ENCODE data around the gene THSD4. TPM values are rescaled to one million over a fixed set of nuclear protein-coding genes. Genes with fewer than 3 reads are reported as not detected.

The THSD4 gene
- polyA plus RNA-seq, 1 donor (not counting 4 experiments of a cell fraction or from before 2014, with no cell fraction given): 24.5 TPM

- Histone ChIP-seq H3K79me2 (ENCODE audit: control insufficient read depth, insufficient read depth, low read length) (no peaks in the 10 kb centered on the region), H3K4me1 (ENCODE audit: control insufficient read depth, extremely low read depth, insufficient read depth, low read length) (peaks cover 61% of the 10 kb centered on the region), H3K9ac (ENCODE audit: control insufficient read depth, extremely low read depth, insufficient read depth, low read length) (peak overlapping the region; percentile 0), H3K27me3 (ENCODE audit: control insufficient read depth, extremely low read depth, insufficient read depth, low read length) (no peaks in the 10 kb centered on the region), H4K20me1 (ENCODE audit: control insufficient read depth, extremely low read depth, insufficient read depth, low read length) (no peaks in the 10 kb centered on the region), H3K9me3 (ENCODE audit: control insufficient read depth, low read depth, low read length) (no peaks in the 10 kb centered on the region), H3K9me1 (ENCODE audit: control insufficient read depth, extremely low read depth, insufficient read depth, low read length) (no peaks in the 10 kb centered on the region), H2AFZ (ENCODE audit: control insufficient read depth, low read length) (peak overlapping the region; percentile 1), H3K36me3 (ENCODE audit: control insufficient read depth in 2 of 2, extremely low read depth in 1 of 2, insufficient read depth in 2 of 2, low read length in 2 of 2) (peaks cover 0 to 3% of the 10 kb centered on the region in 2 experiments), H3K27ac (ENCODE audit: control insufficient read depth, insufficient read depth, low read length) (peak overlapping the region; percentile 72), H3K4me3 (ENCODE audit: control insufficient read depth in 2 of 3, extremely low read depth in 1 of 3, insufficient read depth in 2 of 3, low read depth in 1 of 3, low read length in 3 of 3) (peak overlapping the region in 1 of 3 experiments; percentile 8), H3K4me2 (ENCODE audit: control insufficient read depth, extremely low read depth, insufficient read depth, low read depth, low read length) (peak overlapping the region; percentile 54)
- dilution Hi-C loops (cut with MboI; ENCODE audit: extremely low pct_ligation_motif_present, low sequenced_read_pairs): no loop called here
- TF ChIP-seq CTCF (optimal IDR thresholded peaks at IDR 0.05 in 1 of 3, IDR thresholded peaks at IDR 0.05 in 1 of 3, conservative IDR thresholded peaks at IDR 0.05 in 1 of 3; ENCODE audit: extremely low read depth in 1 of 3, insufficient read depth in 2 of 3, low read length in 3 of 3) (no peak), EZH2 (IDR thresholded peaks at IDR 0.05; ENCODE audit: low read length) (no peak)
- DNase-seq (ENCODE audit: low read depth, low spot score) (no peak), FAIRE-seq (peak; percentile 77)
These were observed 447.0 kb downstream of the THSD4 start for GRCh38 chr15:71562251-71562650.

GRCh38 chr15:71564217-71564616 is 448.9 kb downstream of the THSD4 start:
- no peaks in the 10 kb centered on the region for H4K20me1 ChIP-seq (ENCODE audit: control insufficient read depth, extremely low read depth, insufficient read depth, low read length)
- H3K27ac ChIP-seq (ENCODE audit: control insufficient read depth, insufficient read depth, low read length): no peak overlapping the region
- no peak for TF ChIP-seq CTCF (optimal IDR thresholded peaks at IDR 0.05 in 1 of 3, IDR thresholded peaks at IDR 0.05 in 1 of 3, conservative IDR thresholded peaks at IDR 0.05 in 1 of 3; ENCODE audit: extremely low read depth in 1 of 3, insufficient read depth in 2 of 3, low read length in 3 of 3)
- no peaks in the 10 kb centered on the region for H3K79me2 ChIP-seq (ENCODE audit: control insufficient read depth, insufficient read depth, low read length)
- no peak overlapping the region for H3K9ac ChIP-seq (ENCODE audit: control insufficient read depth, extremely low read depth, insufficient read depth, low read length)
- H3K9me3 ChIP-seq (ENCODE audit: control insufficient read depth, low read depth, low read length): no peaks in the 10 kb centered on the region
- dilution Hi-C loops (cut with MboI; ENCODE audit: extremely low pct_ligation_motif_present, low sequenced_read_pairs): no loop called here
- H3K36me3 ChIP-seq (ENCODE audit: control insufficient read depth in 2 of 2, extremely low read depth in 1 of 2, insufficient read depth in 2 of 2, low read length in 2 of 2): peaks cover 0 to 3% of the 10 kb centered on the region in 2 experiments
- H3K4me1 ChIP-seq (ENCODE audit: control insufficient read depth, extremely low read depth, insufficient read depth, low read length): peaks cover 49% of the 10 kb centered on the region
- no peak overlapping the region for H2AFZ ChIP-seq (ENCODE audit: control insufficient read depth, low read length)
- no peak overlapping the region for H3K4me2 ChIP-seq (ENCODE audit: control insufficient read depth, extremely low read depth, insufficient read depth, low read depth, low read length)
- FAIRE-seq (peak; percentile 80), DNase-seq (ENCODE audit: low read depth, low spot score) (no peak)
- no peak overlapping the region for H3K4me3 ChIP-seq (ENCODE audit: control insufficient read depth in 2 of 3, extremely low read depth in 1 of 3, insufficient read depth in 2 of 3, low read depth in 1 of 3, low read length in 3 of 3)
- no peaks in the 10 kb centered on the region for H3K27me3 ChIP-seq (ENCODE audit: control insufficient read depth, extremely low read depth, insufficient read depth, low read length)
- H3K9me1 ChIP-seq (ENCODE audit: control insufficient read depth, extremely low read depth, insufficient read depth, low read length): no peaks in the 10 kb centered on the region
